ENCODE data around the gene TPRA1.

The TPRA1 gene

GRCh38 chr3:127590593-127591465, at the start of gene TPRA1:
TSS of gene TPRA1 (minus strand) at chr3:127590733. CDS start at chr3:127580146, 10,587 bp downstream.
- no peak for TF ChIP-seq CTCF (IDR thresholded peaks at IDR 0.05; ENCODE audit: low read length, missing control alignments)
- H3K4me3 ChIP-seq (replicated peaks; ENCODE audit: low read depth, low read length), result peak within 1 kb of the TSS; percentile 80
- DNase-seq (ENCODE audit: low read depth), result peak; percentile 97

DNA sequence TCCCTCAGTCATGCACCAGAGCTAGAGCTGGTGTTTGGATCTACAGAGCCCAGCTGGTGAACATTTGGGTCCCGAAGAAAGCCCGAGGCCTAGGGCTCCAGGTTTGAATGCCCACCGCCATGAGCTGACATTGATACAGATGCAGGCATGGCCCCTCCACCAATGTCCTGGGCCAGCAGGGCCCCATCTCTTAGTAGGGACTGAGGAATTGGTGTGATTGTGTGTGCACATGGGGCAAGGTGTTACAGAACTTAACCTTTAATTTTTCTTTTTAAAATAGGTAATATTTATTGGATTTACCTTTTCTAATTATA, 49.5 kb upstream of the TPRA1 start:
- no peak for TF ChIP-seq CTCF (IDR thresholded peaks at IDR 0.05; ENCODE audit: low read length, missing control alignments)
- DNase-seq (ENCODE audit: low read depth), result no peak
- no peak overlapping the region for H3K4me3 ChIP-seq (replicated peaks; ENCODE audit: low read depth, low read length)

DNA sequence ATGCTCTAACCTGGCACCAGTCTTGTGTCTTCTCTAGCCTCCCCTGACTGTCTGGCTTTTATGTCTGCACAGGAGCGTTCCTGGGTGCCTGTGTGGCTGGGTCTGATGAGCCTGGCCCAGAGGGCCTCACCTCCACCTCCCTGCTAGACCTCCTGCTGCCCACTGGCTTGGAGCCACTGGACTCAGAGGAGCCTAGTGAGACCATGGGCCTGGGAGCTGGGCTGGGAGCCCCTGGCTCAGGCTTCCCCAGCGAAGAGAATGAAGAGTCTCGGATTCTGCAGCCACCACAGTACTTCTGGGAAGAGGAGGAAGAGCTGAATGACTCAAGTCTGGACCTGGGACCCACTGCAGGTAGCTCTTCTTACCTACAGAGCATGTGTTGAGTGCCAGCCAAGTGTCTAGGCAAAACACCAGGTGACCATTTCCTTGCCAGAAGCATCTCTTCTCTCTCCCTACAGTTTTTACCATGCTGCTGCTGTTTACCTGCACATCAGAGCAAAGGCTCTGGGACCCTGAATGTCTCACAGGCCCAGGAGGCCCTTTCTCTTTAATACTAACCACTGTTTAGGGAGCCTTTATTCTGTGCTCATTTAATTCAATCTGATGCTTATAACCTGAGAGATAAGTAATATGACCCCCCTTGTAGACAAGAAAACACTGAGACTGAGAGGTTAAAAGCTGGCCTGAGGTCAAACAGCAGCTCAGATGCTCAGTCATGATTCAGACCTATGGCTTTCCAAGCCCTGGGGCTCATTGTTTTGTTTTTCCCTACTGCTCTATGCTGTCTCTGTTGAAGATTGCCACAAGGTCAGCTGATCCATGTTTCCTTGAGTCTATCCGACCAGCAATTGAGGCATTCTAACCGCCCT, 48.9 kb upstream of the TPRA1 start:
- peak; percentile 8 for DNase-seq (ENCODE audit: low read depth)

DNA sequence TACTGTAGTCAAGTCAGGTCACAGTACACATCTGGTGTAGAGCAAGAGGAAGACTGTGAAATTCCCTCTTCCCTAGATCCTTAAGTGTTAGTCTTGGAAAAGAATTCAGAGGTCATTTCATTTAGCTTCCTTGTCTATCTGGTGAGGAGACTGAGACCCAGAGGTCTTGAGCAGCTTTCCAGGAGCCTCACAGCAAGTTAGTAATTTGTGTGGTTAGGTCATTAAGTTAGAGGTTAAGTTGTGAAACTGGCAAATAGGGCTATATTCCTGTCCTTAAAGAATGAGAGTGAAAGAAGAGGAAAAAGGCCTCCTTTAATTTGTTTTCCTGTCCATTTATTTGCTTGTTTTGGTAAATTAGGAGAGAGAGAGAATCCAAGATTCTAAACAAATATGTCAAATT, 47.4 kb upstream of the TPRA1 start:
- no peak overlapping the region for H3K4me3 ChIP-seq (replicated peaks; ENCODE audit: low read depth, low read length)
- no peak for DNase-seq (ENCODE audit: low read depth)
- TF ChIP-seq CTCF (IDR thresholded peaks at IDR 0.05; ENCODE audit: low read length, missing control alignments), result no peak

More for the DNA sequence above, 48.9 kb upstream of the TPRA1 start:
- TF ChIP-seq CTCF (IDR thresholded peaks at IDR 0.05; ENCODE audit: low read length, missing control alignments), result no peak
- no peak overlapping the region for H3K4me3 ChIP-seq (replicated peaks; ENCODE audit: low read depth, low read length)

DNA sequence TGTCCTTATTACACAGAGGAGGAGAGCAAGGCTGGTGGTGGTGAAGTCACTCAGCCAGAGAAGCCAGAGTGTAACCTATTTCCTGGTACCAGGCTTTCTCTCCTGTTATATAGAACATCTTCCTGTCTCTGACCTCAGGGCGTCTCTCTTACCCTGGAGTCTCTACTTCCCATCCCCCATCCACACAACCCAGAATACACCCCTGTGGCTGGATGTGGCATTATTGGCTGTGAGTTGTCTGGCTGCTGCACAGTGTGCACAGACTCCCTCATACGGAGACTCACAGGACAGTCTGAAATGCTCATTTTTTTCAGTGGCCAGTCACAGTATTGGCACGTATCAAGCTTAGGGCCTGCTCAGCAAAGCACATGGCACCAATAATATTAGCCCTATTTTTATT, 47.0 kb upstream of the TPRA1 start:
- no peak overlapping the region for H3K4me3 ChIP-seq (replicated peaks; ENCODE audit: low read depth, low read length)
- no peak for TF ChIP-seq CTCF (IDR thresholded peaks at IDR 0.05; ENCODE audit: low read length, missing control alignments)
- no peak for DNase-seq (ENCODE audit: low read depth)

- DNase-seq (ENCODE audit: low read depth), result no peak
- no peak overlapping the region for H3K4me3 ChIP-seq (replicated peaks; ENCODE audit: low read depth, low read length)
- no peak for TF ChIP-seq CTCF (IDR thresholded peaks at IDR 0.05; ENCODE audit: low read length, missing control alignments)
Observed at GRCh38 chr3:127634653-127635052, 44.1 kb upstream of the TPRA1 start.
